Measurements from ENCODE around the gene ADGRF3. TPM values are rescaled to one million over a fixed set of nuclear protein-coding genes. Genes with fewer than 3 reads are reported as not detected.

Gene ADGRF3
- total and polyA plus RNA-seq, 9 of the 15 experiments (the other 6 are each of a cell fraction or from before 2014, with no cell fraction given) = 0.04 to 0.54 (median 0.16) TPM; not detected in 2

DNA sequence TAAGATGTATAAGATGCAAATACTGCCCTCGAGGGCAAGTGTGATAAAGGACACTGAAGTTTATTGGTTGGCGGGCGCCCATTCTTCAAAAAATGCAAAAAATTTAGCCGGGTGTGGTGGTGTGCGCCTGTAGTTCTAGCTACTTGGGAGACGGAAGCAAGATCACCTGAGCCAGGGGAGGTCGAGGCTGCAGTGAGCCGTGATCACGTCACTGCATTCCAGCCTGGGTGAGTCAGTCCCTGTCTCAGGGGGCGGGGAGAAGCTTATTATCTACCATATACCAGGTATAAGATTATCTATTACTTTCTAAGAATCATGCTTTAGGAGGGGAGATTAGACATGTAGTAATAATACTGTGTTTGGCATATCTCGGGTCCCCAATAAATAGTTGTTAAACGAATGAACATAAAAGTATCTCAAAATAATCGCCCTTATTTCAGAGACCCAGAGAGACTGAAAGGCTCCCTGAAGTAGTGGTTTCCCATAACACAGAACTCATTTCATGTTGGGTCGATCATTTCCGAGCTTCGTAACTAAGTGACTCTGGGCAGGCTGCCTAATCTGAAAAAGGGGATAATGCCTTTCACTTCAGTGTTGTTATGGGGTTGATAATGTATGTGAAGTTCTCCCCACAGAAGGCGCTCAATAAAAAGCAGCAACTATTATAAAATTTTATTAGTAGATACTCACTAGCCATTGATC lies 1.9 kb downstream of the ADGRF3 start (continued):
- TF ChIP-seq, protein P1, sequence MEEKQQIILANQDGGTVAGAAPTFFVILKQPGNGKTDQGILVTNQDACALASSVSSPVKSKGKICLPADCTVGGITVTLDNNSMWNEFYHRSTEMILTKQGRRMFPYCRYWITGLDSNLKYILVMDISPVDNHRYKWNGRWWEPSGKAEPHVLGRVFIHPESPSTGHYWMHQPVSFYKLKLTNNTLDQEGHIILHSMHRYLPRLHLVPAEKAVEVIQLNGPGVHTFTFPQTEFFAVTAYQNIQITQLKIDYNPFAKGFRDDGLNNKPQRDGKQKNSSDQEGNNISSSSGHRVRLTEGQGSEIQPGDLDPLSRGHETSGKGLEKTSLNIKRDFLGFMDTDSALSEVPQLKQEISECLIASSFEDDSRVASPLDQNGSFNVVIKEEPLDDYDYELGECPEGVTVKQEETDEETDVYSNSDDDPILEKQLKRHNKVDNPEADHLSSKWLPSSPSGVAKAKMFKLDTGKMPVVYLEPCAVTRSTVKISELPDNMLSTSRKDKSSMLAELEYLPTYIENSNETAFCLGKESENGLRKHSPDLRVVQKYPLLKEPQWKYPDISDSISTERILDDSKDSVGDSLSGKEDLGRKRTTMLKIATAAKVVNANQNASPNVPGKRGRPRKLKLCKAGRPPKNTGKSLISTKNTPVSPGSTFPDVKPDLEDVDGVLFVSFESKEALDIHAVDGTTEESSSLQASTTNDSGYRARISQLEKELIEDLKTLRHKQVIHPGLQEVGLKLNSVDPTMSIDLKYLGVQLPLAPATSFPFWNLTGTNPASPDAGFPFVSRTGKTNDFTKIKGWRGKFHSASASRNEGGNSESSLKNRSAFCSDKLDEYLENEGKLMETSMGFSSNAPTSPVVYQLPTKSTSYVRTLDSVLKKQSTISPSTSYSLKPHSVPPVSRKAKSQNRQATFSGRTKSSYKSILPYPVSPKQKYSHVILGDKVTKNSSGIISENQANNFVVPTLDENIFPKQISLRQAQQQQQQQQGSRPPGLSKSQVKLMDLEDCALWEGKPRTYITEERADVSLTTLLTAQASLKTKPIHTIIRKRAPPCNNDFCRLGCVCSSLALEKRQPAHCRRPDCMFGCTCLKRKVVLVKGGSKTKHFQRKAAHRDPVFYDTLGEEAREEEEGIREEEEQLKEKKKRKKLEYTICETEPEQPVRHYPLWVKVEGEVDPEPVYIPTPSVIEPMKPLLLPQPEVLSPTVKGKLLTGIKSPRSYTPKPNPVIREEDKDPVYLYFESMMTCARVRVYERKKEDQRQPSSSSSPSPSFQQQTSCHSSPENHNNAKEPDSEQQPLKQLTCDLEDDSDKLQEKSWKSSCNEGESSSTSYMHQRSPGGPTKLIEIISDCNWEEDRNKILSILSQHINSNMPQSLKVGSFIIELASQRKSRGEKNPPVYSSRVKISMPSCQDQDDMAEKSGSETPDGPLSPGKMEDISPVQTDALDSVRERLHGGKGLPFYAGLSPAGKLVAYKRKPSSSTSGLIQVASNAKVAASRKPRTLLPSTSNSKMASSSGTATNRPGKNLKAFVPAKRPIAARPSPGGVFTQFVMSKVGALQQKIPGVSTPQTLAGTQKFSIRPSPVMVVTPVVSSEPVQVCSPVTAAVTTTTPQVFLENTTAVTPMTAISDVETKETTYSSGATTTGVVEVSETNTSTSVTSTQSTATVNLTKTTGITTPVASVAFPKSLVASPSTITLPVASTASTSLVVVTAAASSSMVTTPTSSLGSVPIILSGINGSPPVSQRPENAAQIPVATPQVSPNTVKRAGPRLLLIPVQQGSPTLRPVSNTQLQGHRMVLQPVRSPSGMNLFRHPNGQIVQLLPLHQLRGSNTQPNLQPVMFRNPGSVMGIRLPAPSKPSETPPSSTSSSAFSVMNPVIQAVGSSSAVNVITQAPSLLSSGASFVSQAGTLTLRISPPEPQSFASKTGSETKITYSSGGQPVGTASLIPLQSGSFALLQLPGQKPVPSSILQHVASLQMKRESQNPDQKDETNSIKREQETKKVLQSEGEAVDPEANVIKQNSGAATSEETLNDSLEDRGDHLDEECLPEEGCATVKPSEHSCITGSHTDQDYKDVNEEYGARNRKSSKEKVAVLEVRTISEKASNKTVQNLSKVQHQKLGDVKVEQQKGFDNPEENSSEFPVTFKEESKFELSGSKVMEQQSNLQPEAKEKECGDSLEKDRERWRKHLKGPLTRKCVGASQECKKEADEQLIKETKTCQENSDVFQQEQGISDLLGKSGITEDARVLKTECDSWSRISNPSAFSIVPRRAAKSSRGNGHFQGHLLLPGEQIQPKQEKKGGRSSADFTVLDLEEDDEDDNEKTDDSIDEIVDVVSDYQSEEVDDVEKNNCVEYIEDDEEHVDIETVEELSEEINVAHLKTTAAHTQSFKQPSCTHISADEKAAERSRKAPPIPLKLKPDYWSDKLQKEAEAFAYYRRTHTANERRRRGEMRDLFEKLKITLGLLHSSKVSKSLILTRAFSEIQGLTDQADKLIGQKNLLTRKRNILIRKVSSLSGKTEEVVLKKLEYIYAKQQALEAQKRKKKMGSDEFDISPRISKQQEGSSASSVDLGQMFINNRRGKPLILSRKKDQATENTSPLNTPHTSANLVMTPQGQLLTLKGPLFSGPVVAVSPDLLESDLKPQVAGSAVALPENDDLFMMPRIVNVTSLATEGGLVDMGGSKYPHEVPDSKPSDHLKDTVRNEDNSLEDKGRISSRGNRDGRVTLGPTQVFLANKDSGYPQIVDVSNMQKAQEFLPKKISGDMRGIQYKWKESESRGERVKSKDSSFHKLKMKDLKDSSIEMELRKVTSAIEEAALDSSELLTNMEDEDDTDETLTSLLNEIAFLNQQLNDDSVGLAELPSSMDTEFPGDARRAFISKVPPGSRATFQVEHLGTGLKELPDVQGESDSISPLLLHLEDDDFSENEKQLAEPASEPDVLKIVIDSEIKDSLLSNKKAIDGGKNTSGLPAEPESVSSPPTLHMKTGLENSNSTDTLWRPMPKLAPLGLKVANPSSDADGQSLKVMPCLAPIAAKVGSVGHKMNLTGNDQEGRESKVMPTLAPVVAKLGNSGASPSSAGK (IDR thresholded peaks at IDR 0.05) = no peak; the same call in 1 of the 2 replicates
- TF ChIP-seq NCOA1 (IDR thresholded peaks at IDR 0.05; ENCODE audit: low read depth) (no peak), ATF1 (CRISPR knock-in tag; IDR thresholded peaks at IDR 0.05) (no peak), ATF1 (tag; IDR thresholded peaks at IDR 0.05) (peak; percentile 81), ZNF217 (CRISPR knock-in tag; IDR thresholded peaks at IDR 0.05) (no peak), GATA2 (CRISPR knock-in tag; IDR thresholded peaks at IDR 0.05) (no peak), HMG20B (CRISPR knock-in tag; IDR thresholded peaks at IDR 0.05) (no peak), CREB1 (IDR thresholded peaks at IDR 0.05) (peak; percentile 48; the same call in 1 of the 2 replicates), CREB1 (CRISPR knock-in tag; IDR thresholded peaks at IDR 0.05) (0 out of 2 replicates have a peak, but pooled peaks have one; percentile 49), CBFA2T3 (IDR thresholded peaks at IDR 0.05) (peak; percentile 77)
